ENCODE results near the gene PHF19.

PHF19 gene

DNA sequence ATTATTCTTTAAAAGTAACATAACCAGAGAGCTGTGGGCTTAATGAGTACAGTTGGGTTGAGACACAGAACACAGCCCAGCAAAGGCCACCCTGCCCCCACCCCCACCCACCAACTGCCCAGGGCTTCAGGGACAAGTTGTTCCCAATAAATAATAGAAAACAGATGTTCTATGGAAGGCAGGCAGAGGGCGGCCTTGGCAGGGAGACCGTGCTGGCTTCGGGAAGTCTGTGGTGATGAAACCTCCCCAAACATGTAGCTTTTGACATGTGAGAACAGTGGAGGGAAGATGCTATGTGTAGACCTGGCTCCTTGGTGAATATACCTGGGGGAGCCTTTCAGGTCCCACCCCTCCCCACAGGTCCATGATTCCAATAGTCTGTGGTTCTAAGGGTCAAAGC, 39.6 kb upstream of the PHF19 start:
- Histone ChIP-seq H4K20me1 (ENCODE audit: control insufficient read depth, insufficient read depth, low read depth, low read length) (no peaks in the 10 kb centered on the region), H3K4me1 (ENCODE audit: control insufficient read depth, low read length) (peaks cover 32% of the 10 kb centered on the region), H3K9me3 (ENCODE audit: control insufficient read depth, insufficient read depth, low read length) (no peaks in the 10 kb centered on the region), H3F3A (ENCODE audit: control insufficient read depth, insufficient read depth) (no peaks in the 10 kb centered on the region), H3K36me3 (ENCODE audit: control insufficient read depth, low read length) (peaks cover 14% of the 10 kb centered on the region), H3K4me3 (ENCODE audit: low read length) (no peak overlapping the region), H3K4me2 (ENCODE audit: low read length) (no peak overlapping the region; the same call in 1 of the 2 replicates), H3K27me3 (ENCODE audit: control insufficient read depth, low read length) (no peaks in the 10 kb centered on the region), H3K79me2 (ENCODE audit: control insufficient read depth, low read length) (no peaks in the 10 kb centered on the region), H3K27ac (ENCODE audit: low read depth, low read length) (no peak overlapping the region), H3K9me2 (replicated peaks; ENCODE audit: control insufficient read depth, low read length) (no peaks in the 10 kb centered on the region)
- TF ChIP-seq, protein P1, sequence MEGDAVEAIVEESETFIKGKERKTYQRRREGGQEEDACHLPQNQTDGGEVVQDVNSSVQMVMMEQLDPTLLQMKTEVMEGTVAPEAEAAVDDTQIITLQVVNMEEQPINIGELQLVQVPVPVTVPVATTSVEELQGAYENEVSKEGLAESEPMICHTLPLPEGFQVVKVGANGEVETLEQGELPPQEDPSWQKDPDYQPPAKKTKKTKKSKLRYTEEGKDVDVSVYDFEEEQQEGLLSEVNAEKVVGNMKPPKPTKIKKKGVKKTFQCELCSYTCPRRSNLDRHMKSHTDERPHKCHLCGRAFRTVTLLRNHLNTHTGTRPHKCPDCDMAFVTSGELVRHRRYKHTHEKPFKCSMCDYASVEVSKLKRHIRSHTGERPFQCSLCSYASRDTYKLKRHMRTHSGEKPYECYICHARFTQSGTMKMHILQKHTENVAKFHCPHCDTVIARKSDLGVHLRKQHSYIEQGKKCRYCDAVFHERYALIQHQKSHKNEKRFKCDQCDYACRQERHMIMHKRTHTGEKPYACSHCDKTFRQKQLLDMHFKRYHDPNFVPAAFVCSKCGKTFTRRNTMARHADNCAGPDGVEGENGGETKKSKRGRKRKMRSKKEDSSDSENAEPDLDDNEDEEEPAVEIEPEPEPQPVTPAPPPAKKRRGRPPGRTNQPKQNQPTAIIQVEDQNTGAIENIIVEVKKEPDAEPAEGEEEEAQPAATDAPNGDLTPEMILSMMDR (IDR thresholded peaks at IDR 0.05; ENCODE audit: low read depth, low read length, poor library complexity, severe bottlenecking) = no peak
- TF ChIP-seq EZH2phosphoT487 (IDR thresholded peaks at IDR 0.05; ENCODE audit: borderline replicate concordance, low read length) = no peak

DNA sequence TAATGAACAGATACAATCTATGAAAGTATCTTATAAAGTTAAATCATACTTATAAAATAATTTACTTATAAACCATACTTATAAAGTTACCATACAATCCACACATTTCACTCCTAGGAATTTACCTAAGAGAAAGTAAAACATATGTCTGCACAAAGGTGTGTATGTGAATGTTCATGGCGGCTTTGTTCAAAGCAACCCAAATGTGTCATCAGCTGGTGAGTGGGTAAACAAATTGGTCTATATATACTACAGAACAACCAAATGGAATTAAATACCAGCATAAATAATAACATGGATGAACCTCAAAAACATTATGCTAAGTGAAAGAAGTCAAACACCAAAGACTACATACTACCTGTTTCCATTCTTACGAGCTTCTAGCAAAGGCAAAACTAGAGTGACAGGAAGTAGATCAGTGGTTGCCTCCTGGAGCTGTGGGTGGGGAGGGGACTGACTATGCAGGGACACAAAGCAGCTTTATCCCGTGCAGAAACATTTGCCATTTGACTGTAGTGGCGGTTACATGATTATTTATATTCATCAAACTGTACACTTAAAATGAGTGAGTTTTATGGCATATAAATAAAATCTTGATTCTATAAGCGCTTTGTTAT, 39.0 kb upstream of the PHF19 start:
- Histone ChIP-seq H3K9me2 (replicated peaks; ENCODE audit: control insufficient read depth, low read length) (no peaks in the 10 kb centered on the region), H3F3A (ENCODE audit: control insufficient read depth, insufficient read depth) (no peaks in the 10 kb centered on the region), H3K4me1 (ENCODE audit: control insufficient read depth, low read length) (peaks cover 25% of the 10 kb centered on the region), H3K4me3 (ENCODE audit: low read length) (peak overlapping the region; percentile 33), H3K36me3 (ENCODE audit: control insufficient read depth, low read length) (peaks cover 18% of the 10 kb centered on the region), H3K9me3 (ENCODE audit: control insufficient read depth, insufficient read depth, low read length) (no peaks in the 10 kb centered on the region), H3K79me2 (ENCODE audit: control insufficient read depth, low read length) (no peaks in the 10 kb centered on the region), H4K20me1 (ENCODE audit: control insufficient read depth, insufficient read depth, low read depth, low read length) (no peaks in the 10 kb centered on the region), H3K27ac (ENCODE audit: low read depth, low read length) (no peak overlapping the region), H3K27me3 (ENCODE audit: control insufficient read depth, low read length) (no peaks in the 10 kb centered on the region), H3K4me2 (ENCODE audit: low read length) (peak overlapping the region; percentile 33; the same call in 1 of the 2 replicates)
- no peak for TF ChIP-seq EZH2phosphoT487 (IDR thresholded peaks at IDR 0.05; ENCODE audit: borderline replicate concordance, low read length)
- TF ChIP-seq, protein P1 (IDR thresholded peaks at IDR 0.05; ENCODE audit: low read depth, low read length, poor library complexity, severe bottlenecking) = no peak

DNA sequence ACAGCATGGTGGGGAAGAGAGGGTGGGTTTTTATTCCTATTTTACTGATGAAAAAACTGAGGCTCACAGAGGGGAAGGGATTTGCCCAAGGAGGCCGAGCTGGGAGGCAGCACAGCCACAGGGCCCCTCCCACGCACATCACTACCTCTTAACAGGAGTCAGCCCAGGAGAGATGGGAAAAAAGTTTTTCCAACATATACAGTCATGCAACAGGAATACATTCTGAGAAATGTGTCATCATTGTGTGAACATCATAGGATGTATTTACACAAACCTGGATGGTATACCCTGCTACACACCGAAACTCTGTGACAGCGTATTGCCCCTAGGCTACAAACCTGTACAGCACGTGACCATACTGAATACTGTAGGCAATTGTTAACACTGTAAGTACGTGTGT, 38.0 kb upstream of the PHF19 start:
- H3K36me3 ChIP-seq (ENCODE audit: control insufficient read depth, low read length) = peaks cover 18% of the 10 kb centered on the region
- H3K79me2 ChIP-seq (ENCODE audit: control insufficient read depth, low read length) = no peaks in the 10 kb centered on the region
- H3F3A ChIP-seq (ENCODE audit: control insufficient read depth, insufficient read depth) = no peaks in the 10 kb centered on the region
- no peak overlapping the region for H3K27ac ChIP-seq (ENCODE audit: low read depth, low read length)
- no peaks in the 10 kb centered on the region for H3K9me2 ChIP-seq (replicated peaks; ENCODE audit: control insufficient read depth, low read length)
- H3K4me2 ChIP-seq (ENCODE audit: low read length) = no peak overlapping the region
- H3K4me3 ChIP-seq (ENCODE audit: low read length) = no peak overlapping the region
- TF ChIP-seq, protein P1 (IDR thresholded peaks at IDR 0.05; ENCODE audit: low read depth, low read length, poor library complexity, severe bottlenecking) = no peak
- TF ChIP-seq EZH2phosphoT487 (IDR thresholded peaks at IDR 0.05; ENCODE audit: borderline replicate concordance, low read length) = no peak
- H3K4me1 ChIP-seq (ENCODE audit: control insufficient read depth, low read length) = peaks cover 16% of the 10 kb centered on the region
- no peaks in the 10 kb centered on the region for H3K27me3 ChIP-seq (ENCODE audit: control insufficient read depth, low read length)
- no peaks in the 10 kb centered on the region for H4K20me1 ChIP-seq (ENCODE audit: control insufficient read depth, insufficient read depth, low read depth, low read length)
- H3K9me3 ChIP-seq (ENCODE audit: control insufficient read depth, insufficient read depth, low read length) = no peaks in the 10 kb centered on the region

All from DOHH2 (cell line).